Adrenal gland (tissue), 5 donors: ENCODE data around the gene GLYAT.

Experiments
- CTCF ChIP-seq, 6 experiments: fragments of 450-650 bp in 4 of 6; fragments of 200-600 bp in 2 of 6; sonication (generic) in 1 of 6; IDR thresholded peaks; 1 replicate in 5 of 6; 2 replicates in 1 of 6; pipeline versions ENCODE4 v1.5.1 to v1.8.0; 2016 to 2021; ENCODE audit warnings: antibody characterized with exemption in 6 of 6, mild to moderate bottlenecking in 2 of 6, moderate library complexity in 1 of 6
- POLR2A ChIP-seq, 2 donors: fragments of 450-650 bp; IDR thresholded peaks; one replicate each; pipeline ENCODE4 v1.6.1; 2017; ENCODE audit warnings: antibody characterized with exemption in 2 of 2, mild to moderate bottlenecking in 2 of 2, moderate library complexity in 1 of 2
- donor health status: DM: no; HTN: no; CAD: no.

- TF ChIP-seq CTCF (IDR thresholded peaks at IDR 0.05) (no peak), POLR2A (IDR thresholded peaks at IDR 0.05) (no peak)
Measured at GRCh38 chr11:58770627-58771457, 39.1 kb upstream of the GLYAT start.
